GM18873 (cell line): ENCODE results near the gene ADNP2.

Experiments
- ATAC-seq: cut with Tn5 transposase; IDR thresholded peaks from one replicate; pipeline ENCODE4 v1.9.1; 2021; ENCODE audit warnings: mild to moderate bottlenecking, moderate library complexity, moderate number of reproducible peaks; ENCODE audit not compliant: unreplicated experiment, low FRiP score

ADNP2 gene

GRCh38 chr18:80168346-80168745 is 59.3 kb downstream of the ADNP2 start:
- ATAC-seq = no peak

- ATAC-seq = no peak
These were observed 59.9 kb downstream of the ADNP2 start for GRCh38 chr18:80168982-80169381.

- no peak for ATAC-seq
These were observed 60.5 kb downstream of the ADNP2 start for GRCh38 chr18:80169607-80170006.

GRCh38 chr18:80170395-80171053 is 61.5 kb downstream of the ADNP2 start:
- ATAC-seq = no peak

GRCh38 chr18:80171054-80171872 is 62.2 kb downstream of the ADNP2 start:
- ATAC-seq = no peak

- ATAC-seq = no peak
These were observed 63.0 kb downstream of the ADNP2 start for GRCh38 chr18:80172056-80172455.

- no peak for ATAC-seq
These were observed 64.0 kb downstream of the ADNP2 start for GRCh38 chr18:80173060-80173459.

GRCh38 chr18:80175451-80176204 is 66.6 kb downstream of the ADNP2 start:
- no peak for ATAC-seq

- no peak for ATAC-seq
These were observed 67.4 kb downstream of the ADNP2 start for GRCh38 chr18:80176334-80177073.

- ATAC-seq = no peak
These were observed 68.1 kb downstream of the ADNP2 start for GRCh38 chr18:80177128-80177527.

- no peak for ATAC-seq
These were observed 70.1 kb downstream of the ADNP2 start for GRCh38 chr18:80178935-80179818.

- peak; percentile 61 for ATAC-seq
These were observed 70.9 kb downstream of the ADNP2 start for GRCh38 chr18:80179857-80180558.

- ATAC-seq = no peak
These were observed 71.9 kb downstream of the ADNP2 start for GRCh38 chr18:80180778-80181564.

GRCh38 chr18:80181642-80182461 is 72.8 kb downstream of the ADNP2 start:
- ATAC-seq = no peak

- ATAC-seq = no peak
These were observed 73.8 kb downstream of the ADNP2 start for GRCh38 chr18:80182855-80183254.

GRCh38 chr18:80183273-80184050 is 74.4 kb downstream of the ADNP2 start:
- no peak for ATAC-seq
